ENCODE results near the gene CLK3.
A peak's percentile ranks its signal among the peaks of the same experiment; 100 is the strongest.

Gene CLK3

DNA sequence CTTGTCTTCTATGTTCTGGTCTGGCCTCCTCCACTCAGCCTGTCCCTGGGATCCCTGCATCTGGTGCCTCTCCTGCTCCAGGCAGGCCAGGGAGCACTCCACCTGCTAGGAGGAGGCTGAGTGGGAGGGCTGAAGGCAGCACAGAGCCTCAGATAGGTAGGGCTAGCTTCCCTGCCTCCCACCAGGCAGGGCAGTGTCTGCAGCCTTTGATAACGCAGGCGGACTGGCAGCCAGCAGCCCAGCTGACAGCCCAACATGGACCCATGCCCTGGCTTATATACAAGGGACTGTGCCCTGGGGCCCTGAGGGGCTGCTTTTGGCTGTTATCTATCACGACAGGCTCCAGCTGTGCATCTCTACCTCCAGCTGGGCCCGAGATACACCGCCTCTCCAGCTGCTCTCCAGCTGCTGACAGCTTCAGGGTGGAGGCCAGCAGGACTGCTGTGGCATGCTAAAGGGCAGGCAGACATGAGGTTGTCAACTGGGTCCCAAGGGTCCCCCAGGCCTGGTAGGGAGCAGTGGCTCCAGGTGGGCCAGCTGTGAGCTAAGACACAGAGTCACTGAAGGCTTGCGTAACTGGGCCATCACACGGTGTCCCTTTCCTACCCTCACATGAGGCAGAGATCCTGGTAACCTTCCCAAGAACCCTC lies 5.2 kb upstream of the CLK3 start:
- DNase-seq (ENCODE audit: insufficient read length, low spot score) (no peak), FAIRE-seq (no peak)
- no peak for TF ChIP-seq POLR2A (IDR thresholded peaks at IDR 0.05; ENCODE audit: low read depth, low read length)

DNA sequence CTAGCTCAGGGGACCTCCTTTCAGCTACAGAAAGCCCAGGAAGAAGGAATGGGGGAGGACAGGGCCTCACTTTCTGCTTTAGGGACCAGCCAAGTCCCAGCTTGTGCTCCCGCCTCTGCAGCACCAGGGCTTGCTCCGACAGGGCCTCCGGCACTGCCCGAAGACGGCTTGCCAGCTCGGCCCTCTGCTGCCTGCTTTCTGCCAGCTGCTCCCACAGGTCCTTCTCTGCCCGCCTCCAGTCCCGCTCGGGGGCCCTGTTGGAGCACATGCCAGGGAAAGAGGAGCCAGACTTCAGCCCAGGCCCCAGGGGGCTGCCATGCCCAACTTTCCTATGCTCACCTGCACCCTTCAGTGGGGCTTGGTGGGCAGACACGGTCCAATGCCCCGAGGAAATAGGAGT lies 4.3 kb upstream of the CLK3 start:
- no peak for DNase-seq (ENCODE audit: insufficient read length, low spot score)
- no peak for TF ChIP-seq POLR2A (IDR thresholded peaks at IDR 0.05; ENCODE audit: low read depth, low read length)
- no peak for FAIRE-seq

- no peak for FAIRE-seq
- no peak for DNase-seq (ENCODE audit: insufficient read length, low spot score)
- no peak for TF ChIP-seq POLR2A (IDR thresholded peaks at IDR 0.05; ENCODE audit: low read depth, low read length)
Observed at GRCh38 chr15:74611834-74612233, 3.8 kb upstream of the CLK3 start.

DNA sequence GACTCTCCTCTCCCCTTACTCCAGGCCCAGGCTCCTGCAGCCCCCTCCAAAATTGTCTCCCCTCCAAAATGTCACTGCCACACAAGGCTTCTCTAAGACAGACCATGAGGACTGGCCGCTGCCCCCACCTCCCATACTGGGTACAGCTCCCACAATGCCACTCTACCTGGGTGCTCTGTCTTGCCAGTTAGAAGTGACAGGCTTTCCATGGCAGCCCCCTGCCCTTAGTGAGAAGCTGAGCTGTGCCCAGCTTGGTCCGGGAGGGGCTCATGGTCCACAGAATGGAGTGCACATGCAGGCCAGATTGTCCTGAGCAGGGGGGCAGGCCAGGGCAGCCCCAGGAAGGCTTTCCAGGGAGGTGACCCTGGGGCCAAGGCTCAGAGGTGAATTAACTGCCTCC lies 3.0 kb upstream of the CLK3 start:
- DNase-seq (ENCODE audit: insufficient read length, low spot score) = no peak
- no peak for TF ChIP-seq POLR2A (IDR thresholded peaks at IDR 0.05; ENCODE audit: low read depth, low read length)
- FAIRE-seq = no peak

DNA sequence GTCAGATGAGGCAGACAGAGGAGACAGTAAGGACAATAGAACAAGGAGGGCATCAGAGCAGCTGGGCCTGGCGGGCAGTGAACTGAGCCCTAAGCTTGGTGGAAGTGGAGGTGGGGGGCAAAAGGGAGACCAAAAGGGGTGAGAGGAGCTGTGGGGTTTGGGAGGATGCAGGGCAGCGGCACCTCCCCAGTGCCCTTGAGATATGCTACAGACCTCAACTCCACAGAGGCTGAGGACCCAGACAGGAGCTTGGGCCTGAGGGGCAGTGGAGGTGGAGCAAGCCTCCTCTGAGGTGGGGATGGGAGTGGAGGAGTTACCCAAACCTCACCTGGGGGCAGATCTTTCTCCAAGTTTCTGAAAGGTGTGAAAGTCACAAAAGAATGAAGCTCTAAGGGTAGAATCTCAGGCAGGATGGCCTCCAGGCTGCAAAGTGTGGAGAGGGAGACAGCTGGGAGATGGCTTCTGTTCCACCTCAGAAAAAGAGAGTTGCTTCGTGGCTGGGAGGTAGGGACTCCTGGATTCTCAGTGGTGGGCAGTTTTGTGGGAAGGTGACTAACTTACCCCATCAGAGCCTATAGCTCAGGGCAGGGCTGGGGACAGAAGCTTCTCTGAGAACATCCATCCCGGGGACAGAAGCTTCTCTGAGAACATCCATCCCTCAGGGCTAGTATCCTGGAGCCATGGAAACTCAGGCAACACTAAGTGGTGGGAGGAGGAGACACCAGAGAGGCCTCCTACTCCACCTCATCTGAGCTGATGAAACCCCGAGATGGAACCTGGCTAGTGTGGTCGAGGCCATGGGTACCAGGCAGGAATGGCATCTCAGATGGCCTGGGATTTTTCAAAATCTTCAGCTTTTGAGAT lies 2.3 kb upstream of the CLK3 start:
- TF ChIP-seq POLR2A (IDR thresholded peaks at IDR 0.05; ENCODE audit: low read depth, low read length) = no peak
- no peak for FAIRE-seq
- DNase-seq (ENCODE audit: insufficient read length, low spot score) = no peak

- no peak for TF ChIP-seq POLR2A (IDR thresholded peaks at IDR 0.05; ENCODE audit: low read depth, low read length)
- no peak for DNase-seq (ENCODE audit: insufficient read length, low spot score)
- FAIRE-seq = no peak
Observed at GRCh38 chr15:74613953-74614743, 1.5 kb upstream of the CLK3 start.

DNA sequence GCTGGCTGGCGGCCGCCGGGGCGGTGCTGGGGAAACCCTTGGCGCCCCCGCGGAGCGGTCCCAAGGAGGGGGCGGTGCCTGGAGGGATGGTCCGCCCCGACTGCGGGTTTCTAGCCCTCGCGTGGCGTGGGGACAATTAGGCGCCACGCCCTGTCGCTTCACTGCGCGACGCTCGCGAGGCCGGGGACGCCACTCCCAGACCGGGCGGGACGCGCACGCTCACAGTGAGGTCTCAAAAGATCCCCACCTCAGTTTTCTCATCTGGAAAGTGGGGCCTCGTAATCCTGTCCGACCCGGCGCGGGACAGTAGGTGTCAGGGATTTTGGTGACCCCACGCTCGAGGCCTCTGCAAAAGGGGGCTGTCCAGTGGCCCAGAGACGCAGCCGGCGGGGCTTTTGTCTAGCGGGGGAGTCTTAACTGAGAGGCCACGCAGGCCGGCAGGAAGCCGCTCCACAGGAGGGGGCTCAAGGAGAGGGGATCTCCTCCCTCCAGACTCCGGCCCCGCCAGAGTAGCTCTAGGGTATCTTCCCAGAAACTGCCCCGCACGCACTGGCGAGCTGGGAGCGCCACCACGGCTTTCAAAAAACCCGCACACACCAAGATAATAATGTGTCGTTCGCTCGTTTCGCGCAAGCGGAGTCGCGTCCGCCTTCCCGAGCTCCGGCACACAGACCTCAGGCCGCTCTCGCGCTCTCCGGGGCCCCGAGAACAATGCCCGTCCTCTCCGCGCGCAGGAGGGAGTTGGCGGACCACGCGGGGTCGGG lies 710 bp upstream of the CLK3 start:
- FAIRE-seq (no peak), DNase-seq (ENCODE audit: insufficient read length, low spot score) (peak; percentile 67)
- peak; percentile 51 for TF ChIP-seq POLR2A (IDR thresholded peaks at IDR 0.05; ENCODE audit: low read depth, low read length)

GRCh38 chr15:74616366-74616939 lies 817 bp downstream of the CLK3 start:
- DNase-seq (ENCODE audit: insufficient read length, low spot score) (peak; percentile 46), FAIRE-seq (no peak)
- peak; percentile 33 for TF ChIP-seq POLR2A (IDR thresholded peaks at IDR 0.05; ENCODE audit: low read depth, low read length)

DNA sequence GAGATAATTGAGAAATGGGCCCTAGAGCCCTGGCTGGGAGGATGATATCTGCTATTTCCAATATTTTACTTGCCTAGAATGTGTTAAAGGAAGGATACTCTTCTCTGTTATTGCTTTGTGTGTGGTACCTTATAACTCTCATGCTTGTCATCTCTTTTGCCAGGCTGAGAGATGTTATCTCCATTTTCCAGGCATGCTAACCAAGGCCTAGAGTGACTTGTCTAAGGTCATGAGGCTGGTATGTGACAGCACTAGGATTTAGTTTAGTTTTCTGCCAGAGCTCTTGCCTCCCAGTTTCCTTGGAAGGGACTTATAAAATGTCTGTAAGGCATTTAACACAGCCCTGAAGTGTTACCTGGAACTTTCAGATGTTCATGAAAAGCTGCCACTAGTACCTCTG lies 1.4 kb downstream of the CLK3 start:
- FAIRE-seq (no peak), DNase-seq (ENCODE audit: insufficient read length, low spot score) (no peak)
- no peak for TF ChIP-seq POLR2A (IDR thresholded peaks at IDR 0.05; ENCODE audit: low read depth, low read length)

GRCh38 chr15:74618841-74619596 lies 3.4 kb downstream of the CLK3 start:
- FAIRE-seq = no peak
- no peak for DNase-seq (ENCODE audit: insufficient read length, low spot score)
- no peak for TF ChIP-seq POLR2A (IDR thresholded peaks at IDR 0.05; ENCODE audit: low read depth, low read length)

DNA sequence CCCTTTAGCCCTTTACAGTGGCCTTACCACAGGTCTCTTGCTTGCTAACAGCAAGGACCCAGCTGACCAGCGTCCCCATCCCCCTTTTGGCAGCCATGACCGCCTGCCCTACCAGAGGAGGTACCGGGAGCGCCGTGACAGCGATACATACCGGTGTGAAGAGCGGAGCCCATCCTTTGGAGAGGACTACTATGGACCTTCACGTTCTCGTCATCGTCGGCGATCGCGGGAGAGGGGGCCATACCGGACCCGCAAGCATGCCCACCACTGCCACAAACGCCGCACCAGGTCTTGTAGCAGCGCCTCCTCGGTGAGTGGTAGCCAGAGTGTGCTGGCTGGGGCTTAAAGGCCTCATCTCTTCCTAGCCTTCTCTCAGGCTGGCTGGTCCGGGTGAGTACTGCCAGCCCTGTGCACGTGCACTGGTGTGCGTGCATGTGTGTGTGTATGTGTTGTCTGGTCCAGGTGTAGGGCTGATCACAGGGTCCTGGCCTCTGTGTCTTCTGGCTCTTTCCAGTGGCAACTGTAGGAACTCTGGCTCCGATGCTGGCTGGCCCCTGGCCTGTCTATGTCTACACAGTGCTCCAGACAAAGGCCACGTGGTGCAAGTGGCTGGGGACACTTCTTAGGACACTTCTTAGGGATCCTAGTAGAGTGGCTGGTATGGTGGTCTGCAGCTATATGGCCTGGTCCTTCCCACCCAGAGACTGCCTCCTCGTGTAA lies 4.4 kb downstream of the CLK3 start:
- FAIRE-seq (no peak), DNase-seq (ENCODE audit: insufficient read length, low spot score) (no peak)
- no peak for TF ChIP-seq POLR2A (IDR thresholded peaks at IDR 0.05; ENCODE audit: low read depth, low read length)

All from H54 (cell line).